WTC11 (cell line): ENCODE results near the gene EREG. TPM values are rescaled to one million over a fixed set of nuclear protein-coding genes. Genes with fewer than 3 reads are reported as not detected.
A peak's percentile ranks its signal among the peaks of the same experiment; 100 is the strongest.

Experiments used
- ATAC-seq: fragments of 200-7000 bp; cut with Tn5 transposase; 2 replicates; pipeline ENCODE4 v1.10.0; 2021; ENCODE audit warnings: mild to moderate bottlenecking, moderate library complexity
- CTCF ChIA-PET: fragments of 300-600 bp; sonication (Branson Sonifier 250); formaldehyde crosslinking; loops from one replicate; lab custom pipeline; 2021; ENCODE audit warnings: antibody characterized with exemption; lab: Charles Lee
- POLR2A ChIA-PET: fragments of 350-600 bp; sonication (Branson Sonifier 250); formaldehyde crosslinking; loops from one replicate; lab custom pipeline; 2021; ENCODE audit warnings: antibody characterized with exemption; lab: Charles Lee
- DNase-seq: peaks from one replicate; pipeline ENCODE4 v3.0.0; 2021; ENCODE audit warnings: low spot score
- H3K27ac Mint-ChIP-seq: 2 replicates; pipeline ENCODE4 v1.8.0; 2021; ENCODE audit warnings: mixed read lengths
- H3K27me3 Mint-ChIP-seq: 2 replicates; pipeline ENCODE4 v1.8.0; 2021; ENCODE audit warnings: low read depth, mild to moderate bottlenecking, moderate library complexity, mixed read lengths
- H3K36me3 Mint-ChIP-seq: 2 replicates; pipeline ENCODE4 v1.8.0; 2021; ENCODE audit warnings: mixed read lengths
- H3K4me1 Mint-ChIP-seq: 2 replicates; pipeline ENCODE4 v1.8.0; 2022; ENCODE audit warnings: mixed read lengths
- H3K4me3 Mint-ChIP-seq: 2 replicates; pipeline ENCODE4 v1.8.0; 2021; ENCODE audit warnings: mild to moderate bottlenecking, moderate library complexity, mixed read lengths
- H3K9me3 Mint-ChIP-seq: 2 replicates; pipeline ENCODE4 v1.8.0; 2021; ENCODE audit warnings: mixed read lengths
- ATF1 ChIP-seq: sonication (generic); formaldehyde crosslinking; IDR thresholded peaks from 2 replicates; pipeline ENCODE4 v1.8.1; 2023; ENCODE audit warnings: mild to moderate bottlenecking, moderate library complexity, missing genetic modification reagents
- ATF2 ChIP-seq: sonication (generic); formaldehyde crosslinking; IDR thresholded peaks from 2 replicates; pipeline ENCODE4 v1.8.1; 2022; ENCODE audit warnings: low read depth, missing genetic modification reagents, borderline replicate concordance
- ATF3 ChIP-seq: sonication (generic); formaldehyde crosslinking; conservative IDR thresholded peaks from 2 replicates; pipeline ENCODE4 v1.8.1; 2022; ENCODE audit warnings: mild to moderate bottlenecking, missing genetic modification reagents
- CBFB ChIP-seq: sonication (generic); formaldehyde crosslinking; IDR thresholded peaks from 2 replicates; pipeline ENCODE4 v1.8.1; 2022; ENCODE audit warnings: mild to moderate bottlenecking, low read depth, missing genetic modification reagents
- E2F4 ChIP-seq: sonication (generic); formaldehyde crosslinking; IDR thresholded peaks from 2 replicates; pipeline ENCODE4 v1.8.1; 2022; ENCODE audit warnings: low read depth, mild to moderate bottlenecking, moderate library complexity, missing genetic modification reagents, borderline replicate concordance
- FOXJ3 ChIP-seq: sonication (generic); formaldehyde crosslinking; IDR thresholded peaks from 2 replicates; pipeline ENCODE4 v1.9.0; 2021; ENCODE audit warnings: missing genetic modification reagents, mild to moderate bottlenecking, borderline replicate concordance
- FOXK1 ChIP-seq: sonication (generic); formaldehyde crosslinking; IDR thresholded peaks from 2 replicates; pipeline ENCODE4 v1.8.0; 2022; ENCODE audit warnings: mild to moderate bottlenecking, moderate library complexity, missing genetic modification reagents
- MAX ChIP-seq: sonication (generic); formaldehyde crosslinking; IDR thresholded peaks from 2 replicates; pipeline ENCODE4 v1.8.0; 2022; ENCODE audit warnings: mild to moderate bottlenecking, missing genetic modification reagents
- MXD4 ChIP-seq: fragments of 250-450 bp; sonication (Bioruptor Pico); IDR thresholded peaks from 2 replicates; pipeline ENCODE4 v1.8.0; 2021; ENCODE audit warnings: mild to moderate bottlenecking, moderate library complexity, borderline replicate concordance
- NFYB ChIP-seq: sonication (generic); formaldehyde crosslinking; conservative IDR thresholded peaks from 2 replicates; pipeline ENCODE4 v1.8.0; 2022; ENCODE audit warnings: low read depth, missing genetic modification reagents
- NR2C2 ChIP-seq: sonication (generic); formaldehyde crosslinking; IDR thresholded peaks from 2 replicates; pipeline ENCODE4 v1.8.0; 2022; ENCODE audit warnings: mild to moderate bottlenecking, missing genetic modification reagents
- PREB ChIP-seq: sonication (generic); formaldehyde crosslinking; IDR thresholded peaks from 2 replicates; pipeline ENCODE4 v1.8.1; 2022; ENCODE audit warnings: mild to moderate bottlenecking, missing genetic modification reagents, moderate library complexity, borderline replicate concordance
- SMAD4 ChIP-seq: sonication (generic); formaldehyde crosslinking; IDR thresholded peaks from 2 replicates; pipeline ENCODE4 v1.8.0; 2022; ENCODE audit warnings: mild to moderate bottlenecking, missing genetic modification reagents
- SOX15 ChIP-seq: fragments of 250-450 bp; sonication (Bioruptor Pico); IDR thresholded peaks from 2 replicates; pipeline ENCODE4 v1.9.0; 2021; ENCODE audit warnings: mild to moderate bottlenecking
- STAT6 ChIP-seq: sonication (generic); formaldehyde crosslinking; conservative IDR thresholded peaks from 2 replicates; pipeline ENCODE4 v1.8.1; 2023; ENCODE audit warnings: mild to moderate bottlenecking, low read depth, missing genetic modification reagents, moderate library complexity
- TP53 ChIP-seq: sonication (generic); formaldehyde crosslinking; IDR thresholded peaks from 2 replicates; pipeline ENCODE4 v1.8.1; 2023; ENCODE audit warnings: mild to moderate bottlenecking, missing genetic modification reagents
- ZNF138 ChIP-seq: sonication (generic); formaldehyde crosslinking; conservative IDR thresholded peaks from 2 replicates; pipeline ENCODE4 v1.8.1; 2022; ENCODE audit warnings: mild to moderate bottlenecking, moderate library complexity, missing genetic modification reagents
- ZNF219 ChIP-seq: sonication (generic); formaldehyde crosslinking; IDR thresholded peaks from 2 replicates; pipeline ENCODE4 v1.8.0; 2023; ENCODE audit warnings: missing genetic modification reagents, mild to moderate bottlenecking, borderline replicate concordance
- ZNF263 ChIP-seq: sonication (generic); formaldehyde crosslinking; IDR thresholded peaks from 2 replicates; pipeline ENCODE4 v1.8.1; 2022; ENCODE audit warnings: low read depth, mild to moderate bottlenecking, moderate library complexity, missing genetic modification reagents
- ZNF396 ChIP-seq: fragments of 250-450 bp; sonication (Bioruptor Pico); IDR thresholded peaks from 2 replicates; pipeline ENCODE4 v1.8.0; 2021; ENCODE audit warnings: mild to moderate bottlenecking, moderate library complexity, borderline replicate concordance
- ZNF416 ChIP-seq: fragments of 250-450 bp; sonication (Bioruptor Pico); IDR thresholded peaks from 2 replicates; pipeline ENCODE4 v1.9.0; 2021; ENCODE audit warnings: mild to moderate bottlenecking, inconsistent platforms
- ZNF532 ChIP-seq: fragments of 250-450 bp; sonication (Bioruptor Pico); IDR thresholded peaks from 2 replicates; pipeline ENCODE4 v1.9.0; 2021; ENCODE audit warnings: mild to moderate bottlenecking, borderline replicate concordance
- total RNA-seq: library from RNA; stranded (reverse); gene quantifications from 3 replicates; pipeline ENCODE4 v1.2.3, GENCODE V29; 2021

The EREG gene
- total RNA-seq, 1 experiment from 2014 or later: 0.09 TPM

GRCh38 chr4:74410272-74410671 is 45.3 kb downstream of the EREG start:
- DNase-seq (no peak), ATAC-seq (peak; percentile 51; the same call in 1 of the 2 replicates)
- peaks cover 35% of the 10 kb centered on the region for H3K27me3 Mint-ChIP-seq
- no peaks in the 10 kb centered on the region for H3K9me3 Mint-ChIP-seq
- H3K4me3 Mint-ChIP-seq: no peak overlapping the region
- H3K4me1 Mint-ChIP-seq: peaks cover 20% of the 10 kb centered on the region
- no peaks in the 10 kb centered on the region for H3K36me3 Mint-ChIP-seq
- ChIA-PET CTCF (interaction anchor here (0.6 to 1.7 kb wide), 3 partner anchors 10 to 35 kb away, joined by 3 to 7 read pairs (median 5); partner anchors contain the start of gene AREG), POLR2A (interaction anchor here (0.6 kb wide), 1 partner anchor 9 kb away, joined by 6 read pairs; no protein-coding TSS in a partner anchor)
- peak overlapping the region; percentile 50; the same call in 1 of the 2 replicates for H3K27ac Mint-ChIP-seq
- no peak for TF ChIP-seq MXD4
- no peak for TF ChIP-seq SOX15 (CRISPR knock-in tag)
- TF ChIP-seq ZNF532 (CRISPR knock-in tag): no peak
- no peak for TF ChIP-seq ZNF396 (CRISPR knock-in tag)
- no peak for TF ChIP-seq ATF2
- no peak for TF ChIP-seq FOXK1

- peaks cover 38% of the 10 kb centered on the region for H3K27me3 Mint-ChIP-seq
- no peaks in the 10 kb centered on the region for H3K36me3 Mint-ChIP-seq
- no peak overlapping the region for H3K4me3 Mint-ChIP-seq
- H3K27ac Mint-ChIP-seq: no peak overlapping the region
- TF ChIP-seq TP53 (no peak), STAT6 (CRISPR knock-in tag) (no peak), FOXJ3 (CRISPR knock-in tag) (no peak), NFYB (no peak), NR2C2 (CRISPR knock-in tag) (no peak), ATF1 (no peak), MAX (no peak), FOXK1 (no peak)
- DNase-seq (no peak), ATAC-seq (no peak)
- H3K4me1 Mint-ChIP-seq: peaks cover 20% of the 10 kb centered on the region
- ChIA-PET POLR2A (no interaction called here), CTCF (no interaction called here)
- no peaks in the 10 kb centered on the region for H3K9me3 Mint-ChIP-seq
Observed at GRCh38 chr4:74412225-74412624, 47.3 kb downstream of the EREG start.

- Mint-ChIP-seq H3K4me3 (no peak overlapping the region), H3K36me3 (no peaks in the 10 kb centered on the region), H3K4me1 (peaks cover 20% of the 10 kb centered on the region), H3K27ac (no peak overlapping the region), H3K27me3 (peaks cover 38% of the 10 kb centered on the region), H3K9me3 (no peaks in the 10 kb centered on the region)
- ChIA-PET POLR2A (no interaction called here), CTCF (no interaction called here)
- ATAC-seq (no peak), DNase-seq (no peak)
- TF ChIP-seq ZNF396 (CRISPR knock-in tag) (no peak), ZNF138 (CRISPR knock-in tag) (no peak), ZNF219 (CRISPR knock-in tag) (no peak), SOX15 (CRISPR knock-in tag) (no peak), PREB (CRISPR knock-in tag) (no peak), ZNF263 (CRISPR knock-in tag) (no peak), E2F4 (CRISPR knock-in tag) (no peak), ZNF416 (no peak), NR2C2 (CRISPR knock-in tag) (no peak), ATF3 (CRISPR knock-in tag) (no peak), SMAD4 (CRISPR knock-in tag) (no peak), CBFB (CRISPR knock-in tag) (no peak)
Observed at GRCh38 chr4:74413265-74413664, 48.3 kb downstream of the EREG start.
